Hepatocyte (in vitro differentiated cells): ENCODE data around the gene PRKG1. TPM values are rescaled to one million over a fixed set of nuclear protein-coding genes. Genes with fewer than 3 reads are reported as not detected.

Experiments
- DNase-seq: peaks from one replicate; pipeline ENCODE4 v3.0.0-alpha.2; 2016; ENCODE audit warnings: low spot score
- H2AFZ ChIP-seq: fragments of 200-600 bp; sonication (generic); 2 replicates; pipeline ENCODE4 v1.6.0; 2016; ENCODE audit warnings: antibody characterized with exemption, mild to moderate bottlenecking
- H3K27ac ChIP-seq: fragments of 200-600 bp; sonication (generic); 2 replicates; pipeline ENCODE4 v1.5.1; 2016; ENCODE audit warnings: mild to moderate bottlenecking
- H3K27me3 ChIP-seq: fragments of 200-600 bp; sonication (generic); 2 replicates; pipeline ENCODE4 v1.6.1; 2016
- H3K36me3 ChIP-seq: fragments of 200-600 bp; sonication (generic); replicated peaks from 2 replicates; pipeline ENCODE4 v1.5.1; 2016; ENCODE audit warnings: low read depth; ENCODE audit not compliant: insufficient read depth
- H3K4me1 ChIP-seq: fragments of 200-600 bp; sonication (generic); 2 replicates; pipeline ENCODE4 v1.5.1; 2016; ENCODE audit warnings: mild to moderate bottlenecking, moderate library complexity; ENCODE audit not compliant: insufficient read depth
- H3K4me2 ChIP-seq: fragments of 200-600 bp; sonication (generic); 2 replicates; pipeline ENCODE4 v1.6.0; 2016
- H3K4me3 ChIP-seq: fragments of 200-600 bp; sonication (generic); 2 replicates; pipeline ENCODE4 v1.5.1; 2016; ENCODE audit warnings: mild to moderate bottlenecking
- H3K79me2 ChIP-seq: fragments of 200-600 bp; sonication (generic); 2 replicates; pipeline ENCODE4 v1.6.0; 2017; ENCODE audit warnings: mild to moderate bottlenecking
- H3K9me2 ChIP-seq: fragments of 200-600 bp; sonication (generic); replicated peaks from 2 replicates; pipeline ENCODE4 v1.6.0; 2017; ENCODE audit warnings: mild to moderate bottlenecking; ENCODE audit not compliant: insufficient read depth
- H3K9me3 ChIP-seq: fragments of 200-600 bp; sonication (generic); 2 replicates; pipeline ENCODE4 v1.5.1; 2016; ENCODE audit warnings: low read depth, mild to moderate bottlenecking
- H4K20me1 ChIP-seq: fragments of 200-600 bp; sonication (generic); 2 replicates; pipeline ENCODE4 v1.6.0; 2016; ENCODE audit warnings: mild to moderate bottlenecking; ENCODE audit not compliant: insufficient read depth, poor library complexity, severe bottlenecking
- EZH2 ChIP-seq: fragments of 200-600 bp; sonication (generic); IDR thresholded peaks from 2 replicates; pipeline ENCODE4 v1.6.1; 2016; ENCODE audit warnings: antibody characterized with exemption, mild to moderate bottlenecking, borderline replicate concordance
- EZH2phosphoT487 ChIP-seq: fragments of 200-600 bp; sonication (generic); IDR thresholded peaks from one replicate; pipeline ENCODE4 v1.6.1; 2018; ENCODE audit warnings: antibody characterized with exemption, mild to moderate bottlenecking, low read depth, moderate library complexity; ENCODE audit not compliant: unreplicated experiment, severe bottlenecking
- WGBS: methylation state at CpG from one replicate; pipeline ENCODE4 v1.1.6; 2016; ENCODE audit warnings: low lambda C conversion rate; ENCODE audit errors: missing lambda C conversion rate; 5-methylcytosine and 5-hydroxymethylcytosine counted together
- polyA plus RNA-seq: library from polyadenylated mRNA; unstranded; fragments of >200 nt; fragmentation: Nextera tagmentation; extraction: Ambion mirVana; gene quantifications from 2 replicates; pipeline ENCODE4 v1.2.1, GENCODE V29; 2016
- total RNA-seq: library from RNA; depleted of rRNA; stranded (reverse); fragments of >200 nt; gene quantifications from 2 replicates; pipeline ENCODE4 v1.2.3, GENCODE V29; 2014
- TF ChIP-seq, protein P1 (sequence below): fragments of 200-600 bp; sonication (generic); IDR thresholded peaks from 2 replicates; pipeline ENCODE4 v1.5.1; 2016; ENCODE audit warnings: antibody characterized with exemption, mild to moderate bottlenecking; ENCODE audit not compliant: poor library complexity

Gene PRKG1
- total and polyA plus RNA-seq, 2 experiments from 2014 or later = 4.0 to 8.1 TPM

DNA sequence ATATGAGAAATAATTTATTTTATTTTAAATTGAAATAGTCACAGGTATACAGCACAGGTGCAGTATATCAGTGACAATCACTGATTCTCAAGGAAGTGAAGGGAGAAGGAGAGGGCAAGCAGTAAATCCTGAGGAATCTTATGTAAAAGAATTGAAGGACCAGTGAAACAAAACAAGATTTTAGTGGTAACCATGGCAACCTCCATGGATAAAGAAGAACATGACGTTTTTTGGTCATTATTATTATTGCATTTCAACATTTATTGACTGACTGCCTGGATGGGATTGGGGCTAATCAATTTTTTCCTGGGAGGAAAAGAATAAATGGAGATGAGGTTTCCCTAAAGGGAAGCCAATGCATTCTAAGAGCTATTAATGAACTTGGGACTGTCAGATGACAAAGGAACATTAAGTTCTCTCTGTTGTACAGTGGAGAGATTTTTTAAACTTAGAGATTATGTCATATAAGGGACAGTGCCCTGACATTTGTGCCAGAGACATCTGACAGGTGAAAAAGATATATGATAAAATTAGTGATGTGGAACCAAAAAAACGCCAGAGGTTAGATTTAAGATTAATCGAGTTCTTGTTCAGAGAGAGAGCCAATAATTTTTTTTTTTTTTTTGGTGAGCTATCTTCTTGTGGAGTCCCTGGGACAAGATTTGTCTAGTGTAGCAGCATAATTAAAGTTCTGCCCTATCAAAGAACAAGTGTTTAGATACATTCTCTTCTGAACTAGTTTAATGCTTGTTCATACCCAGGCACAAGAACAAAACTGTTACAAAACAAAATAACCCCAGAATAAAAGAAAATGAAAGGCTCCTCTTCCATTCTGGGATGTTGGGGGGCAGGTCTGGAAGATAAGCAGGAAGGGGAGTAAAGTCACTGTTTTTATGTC is 345.2 kb downstream of the PRKG1 start:
- Histone ChIP-seq H3K4me3 (no peak overlapping the region), H3K4me1 (no peaks in the 10 kb centered on the region), H3K79me2 (no peaks in the 10 kb centered on the region), H3K9me2 (no peaks in the 10 kb centered on the region), H2AFZ (no peak overlapping the region), H3K36me3 (no peaks in the 10 kb centered on the region), H3K27ac (no peak overlapping the region), H3K9me3 (no peaks in the 10 kb centered on the region), H3K4me2 (no peak overlapping the region), H4K20me1 (no peaks in the 10 kb centered on the region), H3K27me3 (no peaks in the 10 kb centered on the region)
- TF ChIP-seq EZH2 = no peak
- TF ChIP-seq, protein P1, sequence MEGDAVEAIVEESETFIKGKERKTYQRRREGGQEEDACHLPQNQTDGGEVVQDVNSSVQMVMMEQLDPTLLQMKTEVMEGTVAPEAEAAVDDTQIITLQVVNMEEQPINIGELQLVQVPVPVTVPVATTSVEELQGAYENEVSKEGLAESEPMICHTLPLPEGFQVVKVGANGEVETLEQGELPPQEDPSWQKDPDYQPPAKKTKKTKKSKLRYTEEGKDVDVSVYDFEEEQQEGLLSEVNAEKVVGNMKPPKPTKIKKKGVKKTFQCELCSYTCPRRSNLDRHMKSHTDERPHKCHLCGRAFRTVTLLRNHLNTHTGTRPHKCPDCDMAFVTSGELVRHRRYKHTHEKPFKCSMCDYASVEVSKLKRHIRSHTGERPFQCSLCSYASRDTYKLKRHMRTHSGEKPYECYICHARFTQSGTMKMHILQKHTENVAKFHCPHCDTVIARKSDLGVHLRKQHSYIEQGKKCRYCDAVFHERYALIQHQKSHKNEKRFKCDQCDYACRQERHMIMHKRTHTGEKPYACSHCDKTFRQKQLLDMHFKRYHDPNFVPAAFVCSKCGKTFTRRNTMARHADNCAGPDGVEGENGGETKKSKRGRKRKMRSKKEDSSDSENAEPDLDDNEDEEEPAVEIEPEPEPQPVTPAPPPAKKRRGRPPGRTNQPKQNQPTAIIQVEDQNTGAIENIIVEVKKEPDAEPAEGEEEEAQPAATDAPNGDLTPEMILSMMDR = no peak
- no peak for TF ChIP-seq EZH2phosphoT487
- no peak for DNase-seq
- 89% methylated on average over 3 of the region's 3 CpGs for WGBS

DNA sequence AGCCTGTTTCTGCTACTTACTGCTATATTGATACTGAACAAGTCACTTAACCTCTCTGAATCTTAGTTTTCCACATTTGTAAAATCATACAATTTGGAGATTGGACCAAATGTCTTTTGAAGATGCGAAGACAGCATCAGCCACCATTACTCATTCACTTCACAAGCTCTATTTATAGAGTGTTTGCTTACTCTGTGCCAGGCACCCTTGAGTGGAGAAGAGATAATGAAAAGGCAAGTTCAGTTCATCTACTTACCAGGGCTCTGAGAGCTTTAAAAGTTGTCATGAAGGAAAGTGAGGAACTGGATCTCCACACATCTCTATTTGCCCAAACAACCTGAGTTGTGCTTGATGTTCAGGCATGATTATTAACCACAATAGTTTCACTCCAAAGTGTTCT is 347.6 kb downstream of the PRKG1 start:
- Histone ChIP-seq H3K27ac (no peak overlapping the region), H3K4me2 (no peak overlapping the region), H3K79me2 (no peaks in the 10 kb centered on the region), H3K4me1 (no peaks in the 10 kb centered on the region), H3K9me2 (no peaks in the 10 kb centered on the region), H3K36me3 (no peaks in the 10 kb centered on the region), H4K20me1 (no peaks in the 10 kb centered on the region), H3K27me3 (no peaks in the 10 kb centered on the region), H3K4me3 (no peak overlapping the region), H3K9me3 (no peaks in the 10 kb centered on the region), H2AFZ (no peak overlapping the region)
- no peak for DNase-seq
- TF ChIP-seq, protein P1 = no peak
- TF ChIP-seq EZH2phosphoT487 = no peak
- TF ChIP-seq EZH2 = no peak
- WGBS = 73% methylated on average over 1 of the region's 1 CpG

DNA sequence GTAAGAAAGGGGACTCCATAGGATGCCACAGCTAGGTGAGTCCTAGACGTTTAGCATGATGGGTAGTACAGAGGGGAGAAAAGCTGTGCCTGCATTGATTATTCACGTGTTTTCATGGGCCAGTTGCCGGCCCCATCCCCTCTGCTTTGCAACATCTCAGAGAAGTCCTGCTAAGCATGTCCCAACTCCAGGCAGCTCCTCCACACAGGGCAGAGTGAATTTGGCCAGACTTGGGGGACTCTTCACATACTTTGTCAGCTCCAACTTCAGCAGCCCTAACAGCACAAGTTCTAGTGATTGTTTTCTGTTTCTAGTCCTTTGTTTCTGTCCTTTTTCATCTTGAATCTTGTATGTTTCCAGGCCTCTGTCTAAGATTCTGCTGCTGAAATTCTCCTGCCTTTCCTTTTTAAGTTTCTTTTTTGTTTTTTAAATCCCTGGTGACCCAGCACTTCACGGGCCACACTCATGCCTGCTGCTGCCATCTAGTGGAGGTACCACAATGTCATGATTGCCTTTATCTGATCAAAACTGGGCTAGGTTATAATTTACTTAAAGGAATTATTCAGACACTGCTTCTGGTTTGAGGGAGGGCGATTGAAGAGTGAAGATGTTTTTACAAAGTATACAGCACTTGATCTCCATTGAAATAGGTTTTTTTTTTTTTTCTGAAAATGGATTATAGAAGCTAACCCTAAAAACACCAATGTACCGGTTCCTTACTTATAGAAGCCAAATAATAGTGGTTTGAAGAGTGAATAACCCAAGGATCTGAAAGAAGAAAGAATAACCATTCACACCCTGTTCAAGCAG is 348.2 kb downstream of the PRKG1 start:
- Histone ChIP-seq H3K4me3 (no peak overlapping the region), H2AFZ (no peak overlapping the region), H3K27me3 (no peaks in the 10 kb centered on the region), H3K4me2 (no peak overlapping the region), H3K79me2 (no peaks in the 10 kb centered on the region), H3K27ac (no peak overlapping the region), H3K36me3 (no peaks in the 10 kb centered on the region), H3K9me3 (no peaks in the 10 kb centered on the region), H3K9me2 (no peaks in the 10 kb centered on the region), H4K20me1 (no peaks in the 10 kb centered on the region), H3K4me1 (no peaks in the 10 kb centered on the region)
- WGBS = 71% methylated on average over 6 of the region's 6 CpGs
- no peak for TF ChIP-seq EZH2phosphoT487
- no peak for TF ChIP-seq EZH2
- TF ChIP-seq, protein P1 = peak; percentile 82
- peak; percentile 71 for DNase-seq
